NCI-H187 treated with DMSO at 0.1 percent for 48 hours (cell line): ENCODE measurements around the gene NOC4L.

ENCODE experiments used
- DNase-seq: peaks from one replicate; lab custom pipeline; 2025; lab: John Stamatoyannopoulos, UW

The NOC4L gene

GRCh38 chr12:132170094-132170636, 25.9 kb downstream of the NOC4L start:
- DNase-seq: no peak

- no peak for DNase-seq
Measured at GRCh38 chr12:132170637-132171292, 26.5 kb downstream of the NOC4L start.

GRCh38 chr12:132171293-132171967, 27.2 kb downstream of the NOC4L start:
- DNase-seq: no peak

- DNase-seq: no peak
Measured at GRCh38 chr12:132171968-132172521, 27.8 kb downstream of the NOC4L start.

GRCh38 chr12:132172619-132173018, 28.4 kb downstream of the NOC4L start:
- DNase-seq: no peak

GRCh38 chr12:132173135-132174014, 29.1 kb downstream of the NOC4L start:
- peak; percentile 30 for DNase-seq

GRCh38 chr12:132174015-132174838, 30.0 kb downstream of the NOC4L start:
- DNase-seq: no peak

GRCh38 chr12:132174839-132175490, 30.7 kb downstream of the NOC4L start:
- DNase-seq: no peak

GRCh38 chr12:132175496-132176384, 31.5 kb downstream of the NOC4L start:
- DNase-seq: no peak

- DNase-seq: no peak
Measured at GRCh38 chr12:132176385-132176919, 32.2 kb downstream of the NOC4L start.

GRCh38 chr12:132176920-132177551, 32.8 kb downstream of the NOC4L start:
- no peak for DNase-seq

- DNase-seq: no peak
Measured at GRCh38 chr12:132178316-132178715, 34.1 kb downstream of the NOC4L start.

GRCh38 chr12:132178801-132179401, 34.6 kb downstream of the NOC4L start:
- peak; percentile 27 for DNase-seq

GRCh38 chr12:132179431-132180362, 35.4 kb downstream of the NOC4L start:
- no peak for DNase-seq

- DNase-seq: no peak
Measured at GRCh38 chr12:132180648-132181546, 36.6 kb downstream of the NOC4L start.

GRCh38 chr12:132181570-132182200, 37.4 kb downstream of the NOC4L start:
- DNase-seq: no peak
